CD4-positive, alpha-beta memory T cell (primary cell): ENCODE measurements around the gene IL17B. TPM values are rescaled to one million over a fixed set of nuclear protein-coding genes. Genes with fewer than 3 reads are reported as not detected.

Source experiments
- CTCF ChIA-PET: fragments of 350-600 bp; sonication (Branson Sonifier 250); formaldehyde crosslinking; loops from one replicate; lab custom pipeline; 2021; ENCODE audit warnings: inconsistent platforms; ENCODE audit not compliant: partially characterized antibody; lab: Charles Lee
- POLR2A ChIA-PET: fragments of 350-600 bp; sonication (Branson Sonifier 250); formaldehyde crosslinking; loops from one replicate; lab custom pipeline; 2021; ENCODE audit not compliant: partially characterized antibody; lab: Charles Lee
- DNase-seq, 5 donors: peaks; one replicate each; pipeline versions ENCODE4 v3.0.0 to v3.0.0-alpha.2; 2020 to 2022; ENCODE audit warnings: mixed read lengths in 1 of 5
- H3K27ac ChIP-seq: one replicate; pipeline ENCODE4 v1.7.0; 2013; ENCODE audit warnings: low read depth, low read length
- H3K27me3 ChIP-seq: 2 replicates; pipeline ENCODE4 v1.7.0; 2013; ENCODE audit warnings: mild to moderate bottlenecking, low read length, moderate library complexity; ENCODE audit not compliant: insufficient read depth
- H3K36me3 ChIP-seq: 2 replicates; pipeline ENCODE4 v1.7.0; 2013; ENCODE audit warnings: mild to moderate bottlenecking, low read length, moderate library complexity; ENCODE audit not compliant: insufficient read depth
- H3K4me1 ChIP-seq: 2 replicates; pipeline ENCODE4 v1.7.0; 2013; ENCODE audit warnings: mild to moderate bottlenecking, low read length, moderate library complexity; ENCODE audit not compliant: insufficient read depth
- H3K4me3 ChIP-seq, 2 donors: one replicate each; pipeline ENCODE4 v1.7.0; 2013; ENCODE audit warnings: low read length in 2 of 2, mild to moderate bottlenecking in 1 of 2
- H3K9me3 ChIP-seq, 2 donors: one replicate each; pipeline ENCODE4 v1.7.0; 2013; ENCODE audit warnings: low read length in 2 of 2, control low read depth in 1 of 2; ENCODE audit not compliant: control insufficient read depth in 1 of 2
- H3K27ac Mint-ChIP-seq, 7 donors: one replicate each; pipeline ENCODE4 v1.8.0; 2020 to 2021; ENCODE audit warnings: mixed read lengths in 7 of 7, mild to moderate bottlenecking in 6 of 7, inconsistent platforms in 3 of 7, moderate library complexity in 3 of 7
- H3K27me3 Mint-ChIP-seq, 2 donors: one replicate each; pipeline ENCODE4 v1.8.0; 2020 to 2021; ENCODE audit warnings: mixed read lengths in 2 of 2
- H3K36me3 Mint-ChIP-seq, 2 donors: one replicate each; pipeline ENCODE4 v1.8.0; 2020 to 2021; ENCODE audit warnings: mixed read lengths in 2 of 2, inconsistent platforms in 1 of 2, mild to moderate bottlenecking in 1 of 2
- H3K4me1 Mint-ChIP-seq, 4 donors: one replicate each; pipeline ENCODE4 v1.8.0; 2020 to 2021; ENCODE audit warnings: mixed read lengths in 4 of 4, mild to moderate bottlenecking in 1 of 4
- H3K4me3 Mint-ChIP-seq, 8 donors: one replicate each; pipeline ENCODE4 v1.8.0; 2020 to 2021; ENCODE audit warnings: mixed read lengths in 8 of 8, mild to moderate bottlenecking in 7 of 8, moderate library complexity in 6 of 8, inconsistent platforms in 3 of 8
- H3K9me3 Mint-ChIP-seq, 8 donors: one replicate each; pipeline ENCODE4 v1.8.0; 2020 to 2021; ENCODE audit warnings: mixed read lengths in 8 of 8, mild to moderate bottlenecking in 5 of 8, inconsistent platforms in 3 of 8, moderate library complexity in 1 of 8
- intact Hi-C: fragments of 100-400 bp; cut with micrococcal nuclease; formaldehyde crosslinking; loops from one replicate; pipeline ENCODE4 v1.15.1; 2023
- polyA plus RNA-seq, 2 donors: library from polyadenylated mRNA; unstranded; fragments of 300-500 nt; fragmentation: Illumina TruSeq; gene quantifications; one replicate each; pipeline ENCODE4 v1.2.3, GENCODE V29; 2021
- total RNA-seq, 2 experiments: library from RNA; stranded (reverse); gene quantifications; one replicate each; pipeline ENCODE4 v1.2.3, GENCODE V29; 2021

IL17B gene
- total and polyA plus RNA-seq, 4 experiments from 2014 or later: not detected

- H3K4me1 ChIP-seq: no peaks in the 10 kb centered on the region
- no peak overlapping the region for H3K4me3 ChIP-seq
- H3K36me3 Mint-ChIP-seq: no peaks in the 10 kb centered on the region
- H3K36me3 ChIP-seq: no peaks in the 10 kb centered on the region
- ChIA-PET POLR2A (no interaction called here), CTCF (interaction anchor here (0.7 to 0.9 kb wide), 2 partner anchors 12 to 15 kb away, joined by 3 read pairs; no protein-coding TSS in a partner anchor)
- no peaks in the 10 kb centered on the region for H3K9me3 ChIP-seq
- no peak for DNase-seq
- H3K4me3 Mint-ChIP-seq: no peak overlapping the region
- H3K27me3 Mint-ChIP-seq: peaks cover 3 to 11% of the 10 kb centered on the region in 2 donors
- intact Hi-C loops: no loop called here
- H3K27ac Mint-ChIP-seq: no peak overlapping the region
- H3K9me3 Mint-ChIP-seq: no peaks in the 10 kb centered on the region
- peaks cover 0 to 4% (median under 1%) of the 10 kb centered on the region in 4 donors for H3K4me1 Mint-ChIP-seq
- no peaks in the 10 kb centered on the region for H3K27me3 ChIP-seq
- no peak overlapping the region for H3K27ac ChIP-seq
Observed at GRCh38 chr5:149419859-149420544, 40.9 kb upstream of the IL17B start.

- DNase-seq: no peak
Observed at GRCh38 chr5:149419532-149419858, 40.4 kb upstream of the IL17B start.

GRCh38 chr5:149418910-149419531 is 39.9 kb upstream of the IL17B start:
- Mint-ChIP-seq H3K4me3 (no peak overlapping the region), H3K9me3 (no peaks in the 10 kb centered on the region), H3K27ac (no peak overlapping the region), H3K36me3 (no peaks in the 10 kb centered on the region), H3K27me3 (peaks cover 3 to 6% of the 10 kb centered on the region in 2 donors), H3K4me1 (peaks cover 0 to 4% (median under 1%) of the 10 kb centered on the region in 4 donors)
- Histone ChIP-seq H3K9me3 (no peaks in the 10 kb centered on the region), H3K4me3 (no peak overlapping the region), H3K4me1 (no peaks in the 10 kb centered on the region), H3K36me3 (no peaks in the 10 kb centered on the region), H3K27ac (no peak overlapping the region), H3K27me3 (no peaks in the 10 kb centered on the region)
- intact Hi-C loops: no loop called here
- no peak for DNase-seq
- ChIA-PET CTCF (interaction anchor here (0.7 to 1.2 kb wide), 3 partner anchors 15 to 20 kb away, joined by 3 to 4 read pairs (median 3); no protein-coding TSS in a partner anchor), POLR2A (no interaction called here)

More at GRCh38 chr5:149419532-149419858, 40.4 kb upstream of the IL17B start:
- Histone ChIP-seq H3K4me1 (no peaks in the 10 kb centered on the region), H3K4me3 (no peak overlapping the region), H3K36me3 (no peaks in the 10 kb centered on the region), H3K9me3 (no peaks in the 10 kb centered on the region), H3K27ac (no peak overlapping the region), H3K27me3 (no peaks in the 10 kb centered on the region)
- Mint-ChIP-seq H3K27me3 (peaks cover 3 to 6% of the 10 kb centered on the region in 2 donors), H3K9me3 (no peaks in the 10 kb centered on the region), H3K27ac (no peak overlapping the region), H3K4me1 (peaks cover 0 to 4% (median under 1%) of the 10 kb centered on the region in 4 donors), H3K4me3 (no peak overlapping the region), H3K36me3 (no peaks in the 10 kb centered on the region)
- ChIA-PET CTCF (interaction anchor here (0.7 to 0.9 kb wide), 2 partner anchors 13 to 16 kb away, joined by 3 read pairs; no protein-coding TSS in a partner anchor), POLR2A (no interaction called here)
- intact Hi-C loops: no loop called here

- H3K9me3 ChIP-seq: no peaks in the 10 kb centered on the region
- Mint-ChIP-seq H3K4me1 (peaks cover 0 to 4% (median under 1%) of the 10 kb centered on the region in 4 donors), H3K27me3 (peaks cover 3 to 6% of the 10 kb centered on the region in 2 donors), H3K36me3 (no peaks in the 10 kb centered on the region), H3K9me3 (no peaks in the 10 kb centered on the region), H3K27ac (no peak overlapping the region), H3K4me3 (no peak overlapping the region)
- no peak for DNase-seq
- CTCF ChIA-PET: interaction anchor here (1.2 kb wide), 1 partner anchor 16 kb away, joined by 4 read pairs; no protein-coding TSS in a partner anchor
- no peak overlapping the region for H3K4me3 ChIP-seq
- no peaks in the 10 kb centered on the region for H3K36me3 ChIP-seq
- POLR2A ChIA-PET: no interaction called here
- intact Hi-C loops: no loop called here
- H3K27ac ChIP-seq: no peak overlapping the region
- H3K27me3 ChIP-seq: no peaks in the 10 kb centered on the region
- H3K4me1 ChIP-seq: no peaks in the 10 kb centered on the region
Observed at GRCh38 chr5:149417711-149418368, 38.7 kb upstream of the IL17B start.

GRCh38 chr5:149416987-149417710 is 38.1 kb upstream of the IL17B start:
- H3K27ac Mint-ChIP-seq: no peak overlapping the region
- H3K9me3 Mint-ChIP-seq: no peaks in the 10 kb centered on the region
- H3K4me3 Mint-ChIP-seq: no peak overlapping the region
- no peak overlapping the region for H3K4me3 ChIP-seq
- H3K36me3 Mint-ChIP-seq: no peaks in the 10 kb centered on the region
- peaks cover 0 to 2% (median under 1%) of the 10 kb centered on the region in 4 donors for H3K4me1 Mint-ChIP-seq
- no peak for DNase-seq
- H3K36me3 ChIP-seq: no peaks in the 10 kb centered on the region
- ChIA-PET CTCF (interaction anchor here (1.2 to 1.5 kb wide), 3 partner anchors 12 to 35 kb away, joined by 3 to 5 read pairs (median 4); no protein-coding TSS in a partner anchor), POLR2A (no interaction called here)
- H3K4me1 ChIP-seq: no peaks in the 10 kb centered on the region
- H3K27me3 Mint-ChIP-seq: peaks cover 3 to 6% of the 10 kb centered on the region in 2 donors
- H3K27me3 ChIP-seq: no peaks in the 10 kb centered on the region
- H3K27ac ChIP-seq: no peak overlapping the region
- intact Hi-C loops: no loop called here
- no peaks in the 10 kb centered on the region for H3K9me3 ChIP-seq

GRCh38 chr5:149415066-149415967 is 36.2 kb upstream of the IL17B start:
- peaks cover 2 to 3% of the 10 kb centered on the region in 2 donors for H3K27me3 Mint-ChIP-seq
- Histone ChIP-seq H3K27ac (no peak overlapping the region), H3K4me3 (no peak overlapping the region), H3K9me3 (no peaks in the 10 kb centered on the region), H3K4me1 (no peaks in the 10 kb centered on the region), H3K27me3 (no peaks in the 10 kb centered on the region), H3K36me3 (no peaks in the 10 kb centered on the region)
- no peaks in the 10 kb centered on the region for H3K9me3 Mint-ChIP-seq
- no peaks in the 10 kb centered on the region for H3K4me1 Mint-ChIP-seq
- DNase-seq: no peak
- H3K4me3 Mint-ChIP-seq: no peak overlapping the region
- ChIA-PET POLR2A (no interaction called here), CTCF (interaction anchor here (1.0 to 1.2 kb wide), 3 partner anchors 17 to 33 kb away, joined by 3 to 5 read pairs (median 3); no protein-coding TSS in a partner anchor)
- no peaks in the 10 kb centered on the region for H3K36me3 Mint-ChIP-seq
- intact Hi-C loops: no loop called here
- H3K27ac Mint-ChIP-seq: no peak overlapping the region
